GM23338 (cell line): Measurements from ENCODE around the gene TBC1D32. TPM values are rescaled to one million over a fixed set of nuclear protein-coding genes. Genes with fewer than 3 reads are reported as not detected.

Source experiments
- ATAC-seq: fragments of 200-7000 bp; cut with Tn5 transposase; 3 replicates; pipeline ENCODE4 v1.9.1; 2020
- DNase-seq: peaks from one replicate; pipeline ENCODE4 v3.0.0-alpha.2; 2015; ENCODE audit warnings: low spot score
- H2AFZ ChIP-seq: fragments of 200-600 bp; sonication (generic); 2 replicates; pipeline ENCODE4 v1.8.0; 2016; ENCODE audit warnings: antibody characterized with exemption, mild to moderate bottlenecking, moderate library complexity
- H3F3A ChIP-seq: fragments of 200-600 bp; sonication (generic); replicated peaks from 2 replicates; pipeline ENCODE4 v1.8.0; 2017; ENCODE audit warnings: antibody characterized with exemption, mixed run types, low read depth
- H3K27ac ChIP-seq: fragments of 200-600 bp; sonication (generic); 2 replicates; pipeline ENCODE4 v1.6.1; 2016; ENCODE audit warnings: low read depth
- H3K27me3 ChIP-seq: fragments of 200-600 bp; sonication (generic); 2 replicates; pipeline ENCODE4 v1.8.0; 2016; ENCODE audit warnings: mild to moderate bottlenecking, mixed run types, moderate library complexity; ENCODE audit not compliant: insufficient read depth
- H3K36me3 ChIP-seq: fragments of 200-600 bp; sonication (generic); 2 replicates; pipeline ENCODE4 v1.8.0; 2016; ENCODE audit warnings: mild to moderate bottlenecking; ENCODE audit not compliant: insufficient read depth
- H3K4me1 ChIP-seq: fragments of 200-600 bp; sonication (generic); 2 replicates; pipeline ENCODE4 v1.8.0; 2016; ENCODE audit warnings: mild to moderate bottlenecking, moderate library complexity; ENCODE audit not compliant: insufficient read depth
- H3K4me2 ChIP-seq: fragments of 200-600 bp; sonication (generic); 2 replicates; pipeline ENCODE4 v1.7.1; 2017; ENCODE audit warnings: mixed run types
- H3K4me3 ChIP-seq: fragments of 200-600 bp; sonication (generic); 2 replicates; pipeline ENCODE4 v1.6.1; 2016; ENCODE audit warnings: mixed run types
- H3K79me2 ChIP-seq: fragments of 200-600 bp; sonication (generic); replicated peaks from 2 replicates; pipeline ENCODE4 v1.8.0; 2017; ENCODE audit warnings: mild to moderate bottlenecking; ENCODE audit not compliant: insufficient read depth
- H3K9me2 ChIP-seq: fragments of 200-600 bp; sonication (generic); 2 replicates; pipeline ENCODE4 v1.8.0; 2017; ENCODE audit not compliant: insufficient read depth
- H4K20me1 ChIP-seq: fragments of 200-600 bp; sonication (generic); replicated peaks from 2 replicates; pipeline ENCODE4 v1.8.0; 2017; ENCODE audit warnings: mild to moderate bottlenecking; ENCODE audit not compliant: insufficient read depth
- H3K27ac Mint-ChIP-seq: 2 replicates; pipeline ENCODE4 v1.8.0; 2020; ENCODE audit warnings: inconsistent platforms, mild to moderate bottlenecking, moderate library complexity, mixed read lengths
- H3K27me3 Mint-ChIP-seq: 3 replicates; pipeline ENCODE4 v1.8.0; 2022; ENCODE audit warnings: low read depth, mild to moderate bottlenecking, moderate library complexity, mixed read lengths, inconsistent platforms; ENCODE audit not compliant: insufficient read depth, poor library complexity
- H3K36me3 Mint-ChIP-seq: 3 replicates; pipeline ENCODE4 v1.8.0; 2021; ENCODE audit warnings: low read depth, mild to moderate bottlenecking, inconsistent platforms, moderate library complexity, mixed read lengths
- H3K4me1 Mint-ChIP-seq: 3 replicates; pipeline ENCODE4 v1.8.0; 2020; ENCODE audit warnings: mild to moderate bottlenecking, inconsistent platforms, mixed read lengths
- H3K4me3 Mint-ChIP-seq: 3 replicates; pipeline ENCODE4 v1.8.0; 2021; ENCODE audit warnings: moderate library complexity, mild to moderate bottlenecking, inconsistent platforms, mixed read lengths
- H3K9me3 Mint-ChIP-seq: 3 replicates; pipeline ENCODE4 v1.8.0; 2020; ENCODE audit warnings: moderate library complexity, mild to moderate bottlenecking, inconsistent platforms, mixed read lengths
- CREB1 ChIP-seq: fragments of 250-450 bp; sonication (Bioruptor Pico); IDR thresholded peaks from 2 replicates; pipeline ENCODE4 v1.5.0; 2020; ENCODE audit warnings: low read depth, mild to moderate bottlenecking, moderate library complexity
- CTCF ChIP-seq, 2 experiments: fragments of 200-600 bp in 1 of 2; sonication (generic) in 1 of 2; conservative IDR thresholded peaks; 2 replicates each; pipeline versions ENCODE4 v1.5.1 to v1.6.1; 2016 to 2017; ENCODE audit warnings: antibody characterized with exemption in 2 of 2, low read depth in 2 of 2, mild to moderate bottlenecking in 2 of 2, moderate library complexity in 1 of 2
- ETS1 ChIP-seq: IDR thresholded peaks from 2 replicates; pipeline ENCODE4 v1.6.1; 2016; ENCODE audit warnings: antibody characterized with exemption
- EZH2 ChIP-seq: fragments of 200-600 bp; sonication (generic); IDR thresholded peaks from one replicate; pipeline ENCODE4 v1.8.0; 2017; ENCODE audit warnings: antibody characterized with exemption, mild to moderate bottlenecking, low read depth; ENCODE audit not compliant: unreplicated experiment
- EZH2phosphoT487 ChIP-seq: fragments of 200-600 bp; sonication (generic); IDR thresholded peaks from one replicate; pipeline ENCODE4 v1.8.1; 2018; ENCODE audit warnings: antibody characterized with exemption; ENCODE audit not compliant: unreplicated experiment
- JUNB ChIP-seq: IDR thresholded peaks from one replicate; pipeline ENCODE4 v1.6.1; 2016; ENCODE audit warnings: antibody characterized with exemption; ENCODE audit not compliant: unreplicated experiment
- NANOG ChIP-seq: IDR thresholded peaks from 2 replicates; pipeline ENCODE4 v1.6.1; 2016; ENCODE audit warnings: antibody characterized with exemption, borderline replicate concordance
- POLR2AphosphoS5 ChIP-seq: IDR thresholded peaks from 2 replicates; pipeline ENCODE4 v1.6.1; 2016; ENCODE audit warnings: antibody characterized with exemption, low read depth
- REST ChIP-seq: IDR thresholded peaks from one replicate; pipeline ENCODE4 v1.6.1; 2018; ENCODE audit warnings: antibody characterized with exemption; ENCODE audit not compliant: unreplicated experiment
- STAT1 ChIP-seq: IDR thresholded peaks from one replicate; pipeline ENCODE4 v1.6.1; 2016; ENCODE audit warnings: antibody characterized with exemption; ENCODE audit not compliant: unreplicated experiment
- ZNF114 ChIP-seq: fragments of 250-450 bp; sonication (Bioruptor Pico); IDR thresholded peaks from 2 replicates; pipeline ENCODE4 v1.5.0; 2020; ENCODE audit warnings: mild to moderate bottlenecking, moderate library complexity
- ZNF331 ChIP-seq: fragments of 250-450 bp; sonication (Bioruptor Pico); IDR thresholded peaks from 2 replicates; pipeline ENCODE4 v1.5.0; 2020; ENCODE audit warnings: low read depth, mild to moderate bottlenecking, moderate library complexity
- ZNF462 ChIP-seq: fragments of 250-450 bp; sonication (Bioruptor Pico); IDR thresholded peaks from 2 replicates; pipeline ENCODE4 v1.5.0; 2020; ENCODE audit warnings: mild to moderate bottlenecking, moderate library complexity
- polyA plus RNA-seq: library from polyadenylated mRNA; unstranded; fragments of >200 nt; fragmentation: Nextera tagmentation; extraction: Ambion mirVana; gene quantifications from 2 replicates; pipeline ENCODE4 v1.2.1, GENCODE V29; 2016
- total RNA-seq: library from RNA; depleted of rRNA; stranded (reverse); fragments of >200 nt; shearing (Covaris generic); gene quantifications from 2 replicates; pipeline ENCODE4 v1.2.3, GENCODE V29; 2014

The TBC1D32 gene
- total and polyA plus RNA-seq, 2 experiments from 2014 or later: 8.9 to 10.4 TPM

GRCh38 chr6:121223212-121223611 is 111.1 kb downstream of the TBC1D32 start:
- Histone ChIP-seq H4K20me1 (no peaks in the 10 kb centered on the region), H3K27me3 (no peaks in the 10 kb centered on the region), H3K4me3 (no peak overlapping the region), H3K9me2 (no peaks in the 10 kb centered on the region), H3F3A (no peaks in the 10 kb centered on the region), H3K27ac (no peak overlapping the region), H3K4me1 (no peaks in the 10 kb centered on the region), H3K4me2 (no peak overlapping the region), H3K79me2 (no peaks in the 10 kb centered on the region), H3K36me3 (no peaks in the 10 kb centered on the region), H2AFZ (no peak overlapping the region)
- DNase-seq: no peak
- Mint-ChIP-seq H3K36me3 (peaks cover 7% of the 10 kb centered on the region; the same call in 2 of the 3 replicates), H3K4me1 (no peaks in the 10 kb centered on the region), H3K4me3 (no peak overlapping the region), H3K27me3 (no peaks in the 10 kb centered on the region), H3K9me3 (peaks cover 4% of the 10 kb centered on the region; the same call in 2 of the 3 replicates), H3K27ac (no peak overlapping the region)
- ATAC-seq: no peak
- no peak for TF ChIP-seq ZNF331
- TF ChIP-seq JUNB: no peak
- TF ChIP-seq STAT1: no peak
- no peak for TF ChIP-seq ZNF462 (CRISPR knock-in tag)
- no peak for TF ChIP-seq POLR2AphosphoS5
- no peak for TF ChIP-seq ETS1
- TF ChIP-seq ZNF114: no peak
- TF ChIP-seq REST: no peak
- TF ChIP-seq EZH2: no peak
- TF ChIP-seq NANOG: no peak
- TF ChIP-seq CREB1 (CRISPR knock-in tag): no peak
- TF ChIP-seq EZH2phosphoT487: no peak
- no peak for TF ChIP-seq CTCF (conservative IDR thresholded peaks at IDR 0.05; ENCODE audit: low read depth in 2 of 2)
